ENCODE results near the gene TCFL5.

TCFL5 gene

GRCh38 chr20:62901891-62902290, 40.3 kb upstream of the TCFL5 start:
- Histone ChIP-seq H3K4me2 (ENCODE audit: low read depth, low read length, poor library complexity, severe bottlenecking) (no peak overlapping the region), H3K9me2 (replicated peaks; ENCODE audit: insufficient read depth, low read length) (no peaks in the 10 kb centered on the region), H3K27ac (ENCODE audit: low read depth, low read length) (no peak overlapping the region), H3K36me3 (ENCODE audit: low read length) (peaks cover 12% of the 10 kb centered on the region; the same call in 1 of the 2 replicates), H3K9me3 (ENCODE audit: insufficient read depth, low read length) (no peaks in the 10 kb centered on the region), H2AFZ (ENCODE audit: low read depth, low read length, severe bottlenecking) (no peak overlapping the region), H3K79me2 (ENCODE audit: insufficient read depth, low read length) (no peaks in the 10 kb centered on the region; the same call in 1 of the 2 replicates), H4K20me1 (ENCODE audit: low read depth, low read length) (no peaks in the 10 kb centered on the region; the same call in 1 of the 2 replicates), H3F3A (ENCODE audit: insufficient read depth) (peaks cover 16% of the 10 kb centered on the region), H3K9ac (ENCODE audit: low read length) (no peak overlapping the region), H3K4me3 (ENCODE audit: insufficient read depth, low read length, poor library complexity, severe bottlenecking) (no peak overlapping the region), H3K27me3 (ENCODE audit: low read length) (no peaks in the 10 kb centered on the region)
- TF ChIP-seq CTCF (IDR thresholded peaks at IDR 0.05; ENCODE audit: insufficient read depth, low read length, poor library complexity, severe bottlenecking) (no peak), EZH2phosphoT487 (conservative IDR thresholded peaks at IDR 0.05; ENCODE audit: low read length) (no peak)

GRCh38 chr20:62900692-62901584, 39.3 kb upstream of the TCFL5 start:
- Histone ChIP-seq H3K9me3 (ENCODE audit: insufficient read depth, low read length) (no peaks in the 10 kb centered on the region), H3F3A (ENCODE audit: insufficient read depth) (peaks cover 16% of the 10 kb centered on the region), H3K9me2 (replicated peaks; ENCODE audit: insufficient read depth, low read length) (no peaks in the 10 kb centered on the region), H3K36me3 (ENCODE audit: low read length) (peaks cover 8% of the 10 kb centered on the region; the same call in 1 of the 2 replicates), H2AFZ (ENCODE audit: low read depth, low read length, severe bottlenecking) (no peak overlapping the region), H4K20me1 (ENCODE audit: low read depth, low read length) (no peaks in the 10 kb centered on the region), H3K4me2 (ENCODE audit: low read depth, low read length, poor library complexity, severe bottlenecking) (no peak overlapping the region), H3K9ac (ENCODE audit: low read length) (no peak overlapping the region), H3K4me3 (ENCODE audit: insufficient read depth, low read length, poor library complexity, severe bottlenecking) (no peak overlapping the region), H3K27ac (ENCODE audit: low read depth, low read length) (0 out of 2 replicates have a peak overlapping the region, but pooled peaks have one; percentile 4), H3K79me2 (ENCODE audit: insufficient read depth, low read length) (no peaks in the 10 kb centered on the region; the same call in 1 of the 2 replicates), H3K27me3 (ENCODE audit: low read length) (no peaks in the 10 kb centered on the region)
- no peak for TF ChIP-seq EZH2phosphoT487 (conservative IDR thresholded peaks at IDR 0.05; ENCODE audit: low read length)
- TF ChIP-seq CTCF (IDR thresholded peaks at IDR 0.05; ENCODE audit: insufficient read depth, low read length, poor library complexity, severe bottlenecking) = no peak

- H3K9ac ChIP-seq (ENCODE audit: low read length) = no peak overlapping the region
- H3K9me3 ChIP-seq (ENCODE audit: insufficient read depth, low read length) = no peaks in the 10 kb centered on the region
- H3K27ac ChIP-seq (ENCODE audit: low read depth, low read length) = 0 out of 2 replicates have a peak overlapping the region, but pooled peaks have one; percentile 4
- H3K36me3 ChIP-seq (ENCODE audit: low read length) = peaks cover 8% of the 10 kb centered on the region; the same call in 1 of the 2 replicates
- no peak overlapping the region for H3K4me3 ChIP-seq (ENCODE audit: insufficient read depth, low read length, poor library complexity, severe bottlenecking)
- no peaks in the 10 kb centered on the region; the same call in 1 of the 2 replicates for H3K79me2 ChIP-seq (ENCODE audit: insufficient read depth, low read length)
- TF ChIP-seq EZH2phosphoT487 (conservative IDR thresholded peaks at IDR 0.05; ENCODE audit: low read length) = no peak
- peak; percentile 73 for TF ChIP-seq CTCF (IDR thresholded peaks at IDR 0.05; ENCODE audit: insufficient read depth, low read length, poor library complexity, severe bottlenecking)
- H4K20me1 ChIP-seq (ENCODE audit: low read depth, low read length) = no peaks in the 10 kb centered on the region
- H3K9me2 ChIP-seq (replicated peaks; ENCODE audit: insufficient read depth, low read length) = no peaks in the 10 kb centered on the region
- no peak overlapping the region for H3K4me2 ChIP-seq (ENCODE audit: low read depth, low read length, poor library complexity, severe bottlenecking)
- H3F3A ChIP-seq (ENCODE audit: insufficient read depth) = peaks cover 16% of the 10 kb centered on the region
- H2AFZ ChIP-seq (ENCODE audit: low read depth, low read length, severe bottlenecking) = no peak overlapping the region
- no peaks in the 10 kb centered on the region for H3K27me3 ChIP-seq (ENCODE audit: low read length)
Measured at GRCh38 chr20:62900052-62900691, 38.5 kb upstream of the TCFL5 start.

All from SU-DHL-6 (cell line).